Left renal cortex interstitium (tissue), 4 donors: ENCODE measurements around the gene DDAH1. TPM values are rescaled to one million over a fixed set of nuclear protein-coding genes. Genes with fewer than 3 reads are reported as not detected.
"Not testable (repeated sequence)": the region's sequence is repeated elsewhere in the genome, so short reads cannot be mapped to it uniquely, and the experiment has no call there.

Source experiments
- DNase-seq, 4 donors: peaks; one replicate each; pipeline ENCODE4 v3.0.0-alpha.2; 2013; ENCODE audit warnings: low read depth in 4 of 4, low spot score in 2 of 4, missing footprints in 1 of 4
- polyA plus RNA-seq, 4 donors: library from polyadenylated mRNA; unstranded; fragments of 120-200 nt; gene quantifications; one replicate each; pipeline ENCODE4 v1.2.1, GENCODE V29; 2013; ENCODE audit not compliant: insufficient read length in 4 of 4

Gene DDAH1
- polyA plus RNA-seq, 4 donors: 117 to 127 (median 120) TPM

GRCh38 chr1:85473390-85473789, 8.4 kb upstream of the DDAH1 start:
- no peak for DNase-seq

GRCh38 chr1:85471558-85471957, 6.6 kb upstream of the DDAH1 start:
- no peak for DNase-seq

DNA sequence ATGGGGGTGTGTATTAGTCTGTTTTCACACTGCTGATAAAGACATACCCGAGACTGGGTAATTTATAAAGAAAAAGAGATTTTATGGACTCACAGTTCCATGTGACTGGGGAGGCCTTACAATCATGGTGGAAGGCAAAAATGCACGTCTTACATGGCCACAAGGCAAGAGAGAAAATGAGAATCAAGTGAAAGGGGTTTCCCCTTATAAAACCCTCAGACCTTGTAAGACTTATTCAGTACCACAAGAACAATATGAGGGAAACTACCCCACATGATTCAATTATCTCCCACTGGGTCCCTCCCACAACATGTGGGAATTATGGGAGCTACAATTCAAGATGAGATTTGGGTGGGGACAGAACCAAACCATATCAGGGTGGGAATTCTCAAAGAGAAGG, 5.2 kb upstream of the DDAH1 start:
- not testable (repeated sequence) for DNase-seq

DNA sequence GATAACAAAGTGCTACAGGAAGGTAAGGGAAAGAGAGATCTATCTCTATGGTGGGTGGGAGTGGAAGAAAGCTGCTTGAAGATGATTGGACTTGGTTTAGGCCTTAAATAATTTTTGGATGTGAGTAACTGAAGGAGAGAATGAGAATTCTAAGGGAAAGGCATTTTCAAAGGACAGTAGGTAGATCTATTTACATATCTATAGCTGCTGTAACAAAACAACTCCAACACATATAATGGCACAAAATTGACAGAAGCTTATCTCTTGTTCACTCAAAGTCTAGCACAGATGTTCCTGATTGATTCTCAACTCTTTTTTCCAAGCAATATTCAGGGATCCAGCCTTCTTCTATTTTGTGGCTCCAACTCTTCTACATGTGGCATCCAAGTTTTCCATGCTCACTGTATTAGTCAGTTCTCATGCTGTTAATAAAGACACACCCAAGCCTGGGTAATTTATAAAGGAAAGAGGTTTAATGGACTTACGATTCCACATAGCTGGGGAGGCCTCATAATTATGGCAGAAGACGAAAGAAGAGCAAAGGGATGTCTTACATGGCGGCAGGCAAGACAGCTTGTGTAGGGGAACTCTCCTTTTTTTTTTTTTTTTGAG, 3.1 kb upstream of the DDAH1 start:
- no peak for DNase-seq

DNA sequence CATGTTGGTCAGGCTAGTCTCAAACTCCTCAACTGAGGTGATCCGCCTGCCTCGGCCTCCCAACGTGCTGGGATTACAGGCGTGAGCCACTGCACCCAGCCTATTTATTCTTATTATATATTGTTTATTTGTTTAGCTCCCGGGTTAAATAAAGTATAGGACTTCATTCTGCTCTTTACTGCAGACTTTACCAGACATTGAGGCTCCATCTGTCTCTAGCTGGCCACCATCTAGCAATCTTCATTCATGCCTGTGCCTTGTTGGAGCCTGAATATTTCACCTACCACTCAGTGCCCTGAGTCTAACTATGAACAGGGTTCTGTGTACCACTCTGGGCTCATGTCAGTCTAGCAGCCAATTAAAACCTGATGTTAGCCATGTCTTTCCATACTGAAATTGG, 2.1 kb upstream of the DDAH1 start:
- no peak for DNase-seq

GRCh38 chr1:85465786-85466134, 801 bp upstream of the DDAH1 start:
- DNase-seq: no peak

- DNase-seq: peak in 1 of 4 donors; percentile 54
Measured at GRCh38 chr1:85464497-85465098, 361 bp downstream of the DDAH1 start.

GRCh38 chr1:85463731-85464496, 1.0 kb downstream of the DDAH1 start:
- peak in 1 of 4 donors; percentile 21 for DNase-seq

DNA sequence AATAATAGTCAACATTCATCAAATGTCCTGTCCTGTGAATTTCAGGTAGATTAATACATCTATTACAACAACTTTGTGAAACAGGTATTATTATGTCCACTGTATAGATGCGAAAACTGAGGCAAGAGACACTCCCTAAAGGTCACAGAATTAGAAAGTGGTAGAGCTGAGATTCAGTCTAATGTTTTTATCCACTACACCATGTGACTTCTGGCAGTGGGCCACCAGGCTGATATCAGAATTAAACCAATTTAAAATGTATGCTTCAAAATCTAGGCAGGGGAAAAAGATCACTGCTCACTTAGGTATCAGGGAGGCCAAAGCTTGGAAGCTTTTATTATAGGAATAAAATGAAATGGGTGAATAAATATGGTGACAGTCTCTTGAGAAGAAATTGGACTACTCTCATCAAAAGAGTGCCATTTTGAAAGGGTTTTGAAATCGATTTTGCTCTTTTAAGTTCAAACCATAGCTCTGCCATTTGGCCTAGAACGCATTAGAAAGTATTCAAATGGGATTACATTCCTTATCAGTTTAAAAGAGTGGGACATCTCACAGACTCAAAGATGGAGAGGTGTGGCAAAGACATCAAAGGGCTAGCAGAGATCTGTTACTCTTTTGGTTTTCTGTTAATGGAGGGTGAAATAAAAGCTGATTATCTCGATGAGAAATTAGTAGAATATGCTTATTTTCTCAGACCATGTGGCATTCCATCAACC, 1.9 kb downstream of the DDAH1 start:
- DNase-seq: no peak

GRCh38 chr1:85461216-85461918, 3.6 kb downstream of the DDAH1 start:
- DNase-seq: no peak

- DNase-seq: peak in 1 of 4 donors; percentile 27
Measured at GRCh38 chr1:85460555-85461088, 4.3 kb downstream of the DDAH1 start.

GRCh38 chr1:85459290-85459689, 5.7 kb downstream of the DDAH1 start:
- DNase-seq: no peak

DNA sequence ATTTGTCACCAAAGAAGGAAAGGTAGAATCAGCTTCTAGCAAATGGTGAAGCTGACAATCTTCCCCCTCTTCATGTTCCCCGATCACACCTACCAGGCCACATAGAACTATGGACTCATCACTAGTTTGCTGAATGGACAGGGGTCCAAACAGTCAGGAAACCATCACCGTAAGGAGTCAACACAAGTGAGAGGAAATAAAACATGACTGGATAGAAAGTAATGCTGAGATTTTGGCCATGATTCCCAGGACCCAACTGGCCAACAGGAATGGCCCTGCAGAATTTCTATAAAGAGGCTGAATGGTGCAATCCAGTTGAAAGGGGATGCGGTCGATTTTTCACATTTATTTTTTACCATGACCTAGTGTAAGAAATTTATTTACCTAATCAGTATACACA, 10.7 kb downstream of the DDAH1 start:
- no peak for DNase-seq

DNA sequence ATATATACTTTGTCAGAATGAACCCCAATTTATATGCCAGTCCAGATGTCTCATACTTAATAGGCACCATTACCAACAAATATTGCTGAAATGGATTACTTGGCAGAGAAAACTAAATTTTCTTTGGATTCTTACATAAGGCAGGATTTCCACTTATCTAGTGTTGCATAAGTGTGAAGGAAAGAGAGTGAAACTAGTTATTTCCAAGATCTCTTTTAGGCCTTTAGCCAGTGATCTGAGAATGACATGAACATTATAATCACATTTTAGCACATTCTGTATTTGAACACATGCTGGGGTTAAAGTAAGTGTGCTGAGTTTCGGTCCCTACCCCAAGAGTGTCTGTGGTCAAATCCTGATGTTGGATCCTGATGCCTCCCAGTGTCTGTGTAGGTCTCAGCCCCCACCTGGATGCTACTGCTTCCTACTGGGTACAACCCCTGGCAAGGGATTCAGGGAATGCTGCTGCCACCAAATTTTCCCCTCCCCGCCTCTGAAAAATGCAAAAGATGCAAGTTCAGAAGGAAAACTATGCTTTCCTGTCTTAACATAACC, 11.2 kb downstream of the DDAH1 start:
- no peak for DNase-seq

DNA sequence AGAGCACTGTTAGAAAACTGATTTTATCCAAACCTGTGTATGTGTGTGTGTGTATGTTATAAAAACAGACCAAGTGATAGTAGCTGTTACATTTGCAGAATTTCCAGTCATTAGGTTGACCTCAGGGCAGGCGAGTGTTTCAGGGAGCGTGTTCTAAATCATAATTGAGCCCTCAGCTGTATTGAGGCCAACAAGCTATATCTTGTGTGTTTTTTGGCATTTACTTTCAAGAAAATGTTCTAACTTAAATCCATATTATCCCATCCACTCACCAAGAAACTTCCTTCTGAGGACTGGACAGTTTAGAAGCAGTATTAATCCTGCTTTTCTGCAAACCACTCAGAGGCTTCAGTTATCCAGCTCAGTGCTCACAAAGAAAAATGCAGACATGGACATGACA, 12.0 kb downstream of the DDAH1 start:
- DNase-seq: no peak

- DNase-seq: no peak
Measured at GRCh38 chr1:85451236-85451830, 13.6 kb downstream of the DDAH1 start.

DNA sequence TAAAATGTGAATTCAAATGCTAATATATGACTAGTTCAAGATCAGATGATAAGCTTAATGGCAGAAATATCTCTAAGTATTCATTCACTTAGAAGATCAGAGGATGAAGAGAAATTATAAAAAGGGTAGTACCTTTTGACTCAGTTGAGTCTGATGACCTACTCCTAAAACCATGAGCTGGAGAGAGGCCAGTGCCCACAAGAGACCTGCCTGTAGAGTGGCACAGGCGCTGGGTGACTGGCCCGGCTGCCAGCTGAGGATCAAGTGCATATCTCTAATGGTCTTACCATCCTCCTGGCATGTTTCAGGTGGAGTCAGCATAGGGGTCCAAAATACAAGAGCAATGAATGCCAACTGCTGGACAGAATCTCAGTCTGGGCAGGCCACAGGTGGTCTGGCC, 14.1 kb downstream of the DDAH1 start:
- no peak for DNase-seq

DNA sequence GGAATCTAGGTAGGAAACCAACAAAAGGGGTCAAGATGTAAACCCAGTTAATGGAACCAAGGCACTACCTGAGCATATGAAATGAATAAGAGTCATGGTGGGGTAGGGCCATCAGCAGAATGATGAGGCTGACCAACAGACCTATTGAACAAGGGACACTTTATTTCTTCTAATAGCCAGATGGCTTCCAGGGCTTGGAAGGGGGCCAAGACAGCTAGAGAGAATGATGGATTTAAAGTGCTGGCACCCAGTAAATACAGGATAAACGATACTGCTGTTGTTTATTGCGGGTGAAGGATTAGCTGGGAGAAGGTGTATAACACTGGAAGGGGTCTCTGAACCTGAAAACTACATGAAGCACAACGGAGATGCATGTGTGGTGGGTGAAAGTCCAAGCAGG, 15.6 kb downstream of the DDAH1 start:
- no peak for DNase-seq

DNA sequence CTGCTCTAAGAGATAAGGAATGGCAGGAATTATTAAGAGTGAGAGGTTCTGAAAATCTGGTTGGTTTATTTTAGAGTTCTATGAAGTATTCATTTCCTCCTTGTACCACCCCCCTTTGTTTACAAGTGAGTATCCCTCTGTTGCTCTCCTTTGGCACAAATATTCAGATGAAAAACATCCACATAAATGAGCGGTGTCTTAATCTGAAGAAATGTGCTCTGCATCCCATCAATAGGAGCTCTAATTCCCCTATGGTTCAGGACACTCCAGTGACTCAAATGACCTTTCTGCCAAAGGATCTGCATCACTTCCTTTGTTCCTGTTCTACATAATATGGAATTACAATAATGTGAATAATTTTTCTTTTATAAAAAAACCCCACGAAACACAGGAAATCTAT, 16.6 kb downstream of the DDAH1 start:
- no peak for DNase-seq
